Upper lobe of left lung (tissue), 6 donors: Measurements from ENCODE around the gene SMPX. TPM values are rescaled to one million over a fixed set of nuclear protein-coding genes. Genes with fewer than 3 reads are reported as not detected.

Source experiments
- ATAC-seq, 2 donors: fragments of 200-7000 bp; cut with Tn5 transposase; one replicate each; pipeline ENCODE4 v1.9.1; 2022; ENCODE audit warnings: mild to moderate bottlenecking in 2 of 2, moderate library complexity in 2 of 2; ENCODE audit not compliant: low FRiP score in 2 of 2
- DNase-seq, 2 donors: peaks; one replicate each; pipeline ENCODE4 v3.0.0-alpha.2; 2019 to 2020
- H3K27ac ChIP-seq, 4 donors: fragments of 200-600 bp; sonication (generic); one replicate each; pipeline ENCODE4 v1.5.1; 2016 to 2019
- H3K27me3 ChIP-seq, 4 donors: fragments of 200-600 bp; sonication (generic); one replicate each; pipeline ENCODE4 v1.5.1; 2017 to 2019
- H3K36me3 ChIP-seq, 4 donors: fragments of 200-600 bp; sonication (generic); one replicate each; pipeline ENCODE4 v1.5.1; 2016 to 2019
- H3K4me1 ChIP-seq, 4 donors: fragments of 200-600 bp; sonication (generic); one replicate each; pipeline ENCODE4 v1.5.1; 2018 to 2019
- H3K4me3 ChIP-seq, 4 donors: fragments of 200-600 bp; sonication (generic); one replicate each; pipeline ENCODE4 v1.5.1; 2017 to 2019; ENCODE audit warnings: mild to moderate bottlenecking in 2 of 4, moderate library complexity in 1 of 4
- H3K9me3 ChIP-seq, 4 donors: fragments of 200-600 bp; sonication (generic); one replicate each; pipeline ENCODE4 v1.5.1; 2018 to 2019
- CTCF ChIP-seq, 6 experiments: fragments of 450-650 bp in 4 of 6; fragments of 200-600 bp in 2 of 6; sonication (generic) in 2 of 6; IDR thresholded peaks; one replicate each; pipeline ENCODE4 v1.5.1; 2016 to 2019; ENCODE audit warnings: antibody characterized with exemption in 6 of 6
- EP300 ChIP-seq, 4 donors: sonication (generic); formaldehyde crosslinking; IDR thresholded peaks; one replicate each; pipeline ENCODE4 v1.5.1; 2017; ENCODE audit warnings: antibody characterized with exemption in 4 of 4, control low read depth in 2 of 4
- POLR2A ChIP-seq, 4 donors: fragments of 450-650 bp; IDR thresholded peaks; one replicate each; pipeline ENCODE4 v1.5.1; 2016 to 2017; ENCODE audit warnings: antibody characterized with exemption in 4 of 4, mild to moderate bottlenecking in 2 of 4
- POLR2AphosphoS5 ChIP-seq, 2 donors: sonication (generic); formaldehyde crosslinking; IDR thresholded peaks; one replicate each; pipeline ENCODE4 v1.5.1; 2017; ENCODE audit warnings: antibody characterized with exemption in 2 of 2
- WGBS, 2 donors: methylation state at CpG; one replicate each; pipeline ENCODE4 v1.1.5; 2017 to 2018; 5-methylcytosine and 5-hydroxymethylcytosine counted together
- total RNA-seq, 6 donors: library from RNA; depleted of rRNA in 4 of 6; stranded (reverse); fragments of >200 nt in 4 of 6; gene quantifications; one replicate each; pipeline versions ENCODE4 v1.1.0 to v1.2.1, GENCODE V29; 2016 to 2021
- donor health status: DM: no; HTN: no; CAD: no; lungs with moderate emphysema.
- donor health status: DM: no; HTN: yes; CAD: no; lungs with severe emphysema.

The SMPX gene
- total RNA-seq, 6 donors from 2014 or later: 2.4 TPM; not detected in 5

GRCh38 chrX:21658746-21659145 is 99.2 kb downstream of the SMPX start:
- peaks cover 0 to 13% (median 0%) of the 10 kb centered on the region in 4 donors for H3K27me3 ChIP-seq
- WGBS, 2 donors: 39% methylated on average over 21 of the region's 23 CpGs; no CpG with 5 or more reads in 1 of the 2 donors
- no peak for ATAC-seq
- peak in 1 of 2 donors; percentile 37 for DNase-seq
- H3K9me3 ChIP-seq: no peaks in the 10 kb centered on the region
- peaks cover 0 to 12% (median 0%) of the 10 kb centered on the region in 4 donors for H3K4me1 ChIP-seq
- TF ChIP-seq EP300 (IDR thresholded peaks at IDR 0.05): no peak
- TF ChIP-seq POLR2AphosphoS5 (IDR thresholded peaks at IDR 0.05): no peak
- TF ChIP-seq POLR2A (IDR thresholded peaks at IDR 0.05): no peak
- no peak for TF ChIP-seq CTCF (IDR thresholded peaks at IDR 0.05)
- peak overlapping the region in 3 of 4 donors; percentile 1 to 25 (median 25) for H3K4me3 ChIP-seq
- H3K27ac ChIP-seq: no peak overlapping the region
- H3K36me3 ChIP-seq: no peaks in the 10 kb centered on the region

GRCh38 chrX:21658152-21658737 is 99.7 kb downstream of the SMPX start, which contains the start of gene KLHL34:
Gene KLHL34, minus strand, starts transcription at chrX:21658330. Its CDS starts 542 bp downstream, at chrX:21657788.
- 58% methylated on average over 52 of the region's 60 CpGs; no CpG with 5 or more reads in 1 of the 2 donors for WGBS, 2 donors
- Histone ChIP-seq H3K9me3 (no peaks in the 10 kb centered on the region), H3K4me1 (peaks cover 0 to 12% (median 0%) of the 10 kb centered on the region in 4 donors), H3K27ac (no peak within 1 kb of the TSS), H3K4me3 (peak within 1 kb of the TSS in 3 of 4 donors; percentile 1 to 25 (median 25)), H3K36me3 (no peaks in the 10 kb centered on the region), H3K27me3 (peaks cover 0 to 13% (median 0%) of the 10 kb centered on the region in 4 donors)
- DNase-seq: peak in 1 of 2 donors; percentile 54
- peak in 1 of 2 donors; percentile 7 for ATAC-seq
- TF ChIP-seq EP300 (IDR thresholded peaks at IDR 0.05) (no peak), POLR2AphosphoS5 (IDR thresholded peaks at IDR 0.05) (no peak), CTCF (IDR thresholded peaks at IDR 0.05) (no peak), POLR2A (IDR thresholded peaks at IDR 0.05) (no peak)

- H3K27ac ChIP-seq: no peak overlapping the region
- WGBS, 2 donors: 70% methylated on average over 16 of the region's 57 CpGs; no CpG with 5 or more reads in 1 of the 2 donors
- TF ChIP-seq POLR2A (IDR thresholded peaks at IDR 0.05) (no peak), POLR2AphosphoS5 (IDR thresholded peaks at IDR 0.05) (no peak), EP300 (IDR thresholded peaks at IDR 0.05) (no peak), CTCF (IDR thresholded peaks at IDR 0.05) (no peak)
Measured at GRCh38 chrX:21657318-21658151, 100.4 kb downstream of the SMPX start.

GRCh38 chrX:21656587-21657317 is 101.2 kb downstream of the SMPX start:
- DNase-seq (peak in 1 of 2 donors; percentile 59), ATAC-seq (no peak)
- Histone ChIP-seq H3K27ac (no peak overlapping the region), H3K4me1 (peaks cover 0 to 12% (median 0%) of the 10 kb centered on the region in 4 donors), H3K36me3 (no peaks in the 10 kb centered on the region), H3K27me3 (peaks cover 0 to 13% (median 0%) of the 10 kb centered on the region in 4 donors), H3K9me3 (no peaks in the 10 kb centered on the region), H3K4me3 (no peak overlapping the region)
- WGBS, 2 donors: 68 to 81% methylated on average over 7 to 44 of the region's 61 CpGs
- no peak for TF ChIP-seq POLR2AphosphoS5 (IDR thresholded peaks at IDR 0.05)
- TF ChIP-seq CTCF (IDR thresholded peaks at IDR 0.05): no peak
- no peak for TF ChIP-seq POLR2A (IDR thresholded peaks at IDR 0.05)
- no peak for TF ChIP-seq EP300 (IDR thresholded peaks at IDR 0.05)

More at GRCh38 chrX:21657318-21658151, 100.4 kb downstream of the SMPX start:
- H3K4me3 ChIP-seq: peak overlapping the region in 1 of 4 donors; percentile 25
- DNase-seq: peak in 1 of 2 donors; percentile 46
- ATAC-seq: no peak
- H3K27me3 ChIP-seq: peaks cover 0 to 13% (median 0%) of the 10 kb centered on the region in 4 donors
- no peaks in the 10 kb centered on the region for H3K9me3 ChIP-seq
- no peaks in the 10 kb centered on the region for H3K36me3 ChIP-seq
- H3K4me1 ChIP-seq: peaks cover 0 to 12% (median 0%) of the 10 kb centered on the region in 4 donors

Other genes starting within 250 kb of the SMPX start
- not detected for gene KLHL34, start 99.8 kb downstream of the SMPX start, total RNA-seq
- gene MBTPS2, start 81.5 kb upstream of the SMPX start, total RNA-seq: 10 to 100 TPM in 3 of 6 donors, 1 to 10 TPM in 3; 3.0 to 13.7 (median 9.9) TPM
- 1 to 10 TPM in 5 of 6 donors, under 1 TPM in 1; 0.71 to 7.3 (median 3.0) TPM for gene YY2, start 97.9 kb upstream of the SMPX start, total RNA-seq
- 10 to 100 TPM; 23.3 to 53.5 (median 50.2) TPM for gene SMS, start 182.6 kb upstream of the SMPX start, total RNA-seq